ENCODE data around the gene CLBA1.
"Not testable (repeated sequence)": the region's sequence is repeated elsewhere in the genome, so short reads cannot be mapped to it uniquely, and the experiment has no call there.

The CLBA1 gene

DNA sequence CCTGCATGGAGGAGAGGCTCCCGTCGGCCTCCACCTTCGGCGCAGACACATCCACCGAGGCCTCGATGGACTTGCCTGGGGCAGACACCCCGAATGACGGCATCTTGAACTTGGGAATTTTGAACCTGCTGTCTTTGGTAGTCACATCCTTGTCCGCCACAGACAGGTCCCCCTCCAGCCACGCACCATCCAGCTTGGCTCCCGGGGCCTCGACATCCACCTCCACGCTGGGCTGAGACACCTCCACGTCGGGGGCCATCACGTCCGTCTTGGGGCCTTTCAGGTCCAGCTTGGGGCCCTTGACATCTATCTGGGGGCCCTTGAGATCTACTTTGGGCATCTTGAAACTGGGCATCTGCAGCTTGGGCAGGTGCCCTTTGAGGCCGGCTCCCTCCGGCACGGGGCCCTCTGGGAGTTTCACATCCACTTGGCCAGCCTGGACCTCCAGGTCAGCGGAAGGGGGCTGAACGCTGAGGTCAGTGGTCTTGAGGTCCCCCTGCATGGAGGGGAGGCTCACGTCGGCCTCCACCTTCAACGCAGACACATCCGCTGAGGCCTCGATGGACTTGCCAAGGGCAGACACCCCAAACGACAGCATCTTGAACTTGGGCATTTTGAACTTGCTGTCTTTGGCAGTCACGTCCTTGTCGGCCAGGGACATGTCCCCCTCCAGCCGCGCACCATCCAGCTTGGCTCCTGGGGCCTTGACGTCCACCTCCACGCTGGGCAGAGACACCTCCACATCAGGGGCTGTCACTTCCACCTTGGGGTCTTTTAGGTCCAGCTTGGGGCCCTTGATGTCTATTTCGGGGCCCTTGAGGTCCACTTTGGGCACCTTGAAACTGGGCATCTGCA lies 37.5 kb upstream of the CLBA1 start:
- DNase-seq, result not testable (repeated sequence)

DNA sequence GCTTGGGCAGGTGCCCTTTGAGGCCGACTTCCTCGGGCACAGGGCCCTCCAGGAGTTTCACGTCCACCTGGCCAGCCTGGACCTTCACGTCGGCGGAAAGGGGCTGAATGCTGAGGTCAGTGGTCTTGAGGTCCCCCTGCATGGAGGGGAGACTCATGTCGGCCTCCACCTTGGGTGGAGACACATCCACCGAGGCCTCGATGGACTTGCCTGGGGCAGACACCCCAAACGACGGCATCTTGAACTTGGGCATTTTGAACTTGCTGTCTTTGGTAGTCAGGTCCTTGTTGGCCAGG lies 36.9 kb upstream of the CLBA1 start:
- DNase-seq, result no peak

DNA sequence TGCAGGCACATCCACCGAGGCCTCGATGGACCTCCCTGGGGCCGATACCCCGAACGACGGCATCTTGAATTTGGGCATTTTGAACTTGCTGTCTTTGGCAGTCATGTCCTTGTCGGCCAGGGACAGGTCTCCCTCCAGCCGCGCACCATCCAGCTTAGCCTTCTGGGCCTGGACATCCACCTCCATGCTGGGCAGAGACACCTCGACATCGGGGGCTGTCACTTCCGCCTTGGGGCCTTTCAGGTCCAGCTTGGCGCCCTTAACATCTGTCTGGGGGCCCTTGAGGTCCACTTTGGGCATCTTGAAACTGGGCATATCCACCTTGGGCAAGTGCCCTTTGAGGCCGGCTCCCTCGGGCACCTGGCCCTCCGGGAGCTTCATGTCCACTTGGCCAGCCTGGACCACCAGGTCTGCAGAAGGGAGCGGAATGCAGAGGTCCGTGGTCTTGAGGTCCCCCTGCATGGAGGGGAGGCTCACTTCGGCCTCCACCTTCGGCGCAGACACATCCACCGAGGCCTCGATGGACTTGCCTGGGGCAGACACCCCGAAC lies 36.1 kb upstream of the CLBA1 start:
- DNase-seq, result not testable (repeated sequence)

DNA sequence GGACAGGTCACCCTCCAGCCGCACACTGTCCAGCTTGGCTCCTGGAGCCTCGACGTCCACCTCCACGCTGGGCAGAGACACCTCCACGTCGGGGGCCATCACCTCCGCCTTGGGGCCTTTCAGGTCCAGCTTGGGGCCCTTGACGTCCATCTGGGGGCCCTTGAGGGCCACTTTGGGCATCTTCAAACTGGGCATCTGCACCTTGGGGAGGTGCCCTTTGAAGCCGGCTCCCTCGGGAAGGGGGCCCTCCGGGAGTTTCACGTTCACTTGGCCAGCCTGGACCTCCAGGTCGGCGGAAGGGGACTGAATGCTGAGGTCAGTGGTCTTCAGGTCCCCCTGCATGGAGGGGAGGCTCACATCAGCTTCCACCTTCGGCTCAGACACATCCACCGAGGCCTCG lies 35.6 kb upstream of the CLBA1 start:
- DNase-seq, result no peak

DNA sequence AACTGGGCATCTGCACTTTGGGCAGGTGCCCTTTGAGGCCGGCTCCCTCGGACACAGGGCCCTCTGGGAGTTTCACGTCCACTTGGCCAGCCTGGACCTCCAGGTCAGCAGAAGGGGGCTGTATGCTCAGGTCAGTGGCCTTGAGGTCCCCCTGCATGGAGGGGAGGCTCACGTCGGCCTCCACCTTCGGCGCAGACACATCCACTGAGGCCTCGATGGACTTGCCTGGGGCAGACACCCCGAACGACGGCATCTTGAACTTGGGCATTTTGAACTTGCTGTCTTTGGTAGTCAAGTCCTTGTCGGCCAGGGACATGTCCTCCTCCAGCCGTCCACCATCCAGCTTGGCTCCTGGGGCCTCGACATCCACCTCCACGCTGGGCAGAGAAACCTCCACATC lies 34.9 kb upstream of the CLBA1 start:
- DNase-seq, result not testable (repeated sequence)

DNA sequence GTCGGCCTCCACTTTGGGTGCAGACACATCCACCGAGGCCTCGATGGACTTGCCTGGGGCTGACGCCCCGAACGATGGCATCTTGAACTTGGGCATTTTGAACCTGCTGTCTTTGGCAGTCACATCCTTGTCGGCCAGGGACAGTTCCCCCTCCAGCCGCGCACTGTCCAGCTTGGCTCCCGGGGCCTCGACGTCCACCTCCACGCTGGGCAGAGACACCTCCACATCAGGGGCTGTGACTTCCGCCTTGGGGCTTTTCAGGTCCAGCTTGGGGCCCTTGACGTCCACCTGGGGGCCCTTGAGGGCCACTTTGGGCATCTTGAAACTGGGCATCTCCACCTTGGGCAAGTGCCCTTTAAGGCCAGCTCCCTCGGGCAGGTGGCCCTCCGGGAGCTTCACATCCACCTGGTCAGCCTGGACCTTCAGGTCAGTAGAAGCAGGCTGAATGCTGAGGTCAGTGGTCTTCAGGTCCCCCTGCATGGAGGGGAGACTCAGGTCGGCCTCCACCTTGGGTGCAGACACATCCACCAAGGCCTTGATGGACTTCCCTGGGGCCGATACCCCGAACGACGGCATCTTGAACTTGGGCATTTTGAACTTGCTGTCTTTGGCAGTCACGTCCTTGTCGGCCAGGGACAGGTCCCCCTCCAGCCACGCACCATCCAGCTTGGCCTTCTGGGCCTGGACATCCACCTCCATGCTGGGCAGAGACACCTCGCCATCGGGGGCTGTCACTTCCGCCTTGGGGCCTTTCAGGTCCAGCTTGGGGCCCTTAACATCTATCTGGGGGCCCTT lies 33.5 kb upstream of the CLBA1 start:
- DNase-seq, result not testable (repeated sequence)

DNA sequence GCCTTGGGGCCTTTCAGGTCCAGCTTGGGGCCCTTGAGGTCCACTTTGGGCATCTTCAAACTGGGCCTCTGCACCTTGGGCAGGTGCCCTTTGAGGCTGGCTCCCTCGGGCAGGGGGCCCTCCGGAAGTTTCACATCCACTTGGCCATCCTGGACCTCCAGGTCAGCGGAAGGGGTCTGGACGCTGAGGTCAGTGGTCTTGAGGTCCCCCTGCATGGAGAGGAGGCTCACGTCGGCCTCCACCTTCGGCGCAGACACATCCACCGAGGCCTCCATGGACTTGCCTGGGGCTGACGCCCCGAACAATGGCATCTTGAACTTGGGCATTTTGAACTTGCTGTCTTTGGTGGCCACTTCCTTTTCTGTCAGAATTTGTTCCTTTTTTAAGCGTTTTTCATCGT lies 32.5 kb upstream of the CLBA1 start:
- no peak for DNase-seq

DNA sequence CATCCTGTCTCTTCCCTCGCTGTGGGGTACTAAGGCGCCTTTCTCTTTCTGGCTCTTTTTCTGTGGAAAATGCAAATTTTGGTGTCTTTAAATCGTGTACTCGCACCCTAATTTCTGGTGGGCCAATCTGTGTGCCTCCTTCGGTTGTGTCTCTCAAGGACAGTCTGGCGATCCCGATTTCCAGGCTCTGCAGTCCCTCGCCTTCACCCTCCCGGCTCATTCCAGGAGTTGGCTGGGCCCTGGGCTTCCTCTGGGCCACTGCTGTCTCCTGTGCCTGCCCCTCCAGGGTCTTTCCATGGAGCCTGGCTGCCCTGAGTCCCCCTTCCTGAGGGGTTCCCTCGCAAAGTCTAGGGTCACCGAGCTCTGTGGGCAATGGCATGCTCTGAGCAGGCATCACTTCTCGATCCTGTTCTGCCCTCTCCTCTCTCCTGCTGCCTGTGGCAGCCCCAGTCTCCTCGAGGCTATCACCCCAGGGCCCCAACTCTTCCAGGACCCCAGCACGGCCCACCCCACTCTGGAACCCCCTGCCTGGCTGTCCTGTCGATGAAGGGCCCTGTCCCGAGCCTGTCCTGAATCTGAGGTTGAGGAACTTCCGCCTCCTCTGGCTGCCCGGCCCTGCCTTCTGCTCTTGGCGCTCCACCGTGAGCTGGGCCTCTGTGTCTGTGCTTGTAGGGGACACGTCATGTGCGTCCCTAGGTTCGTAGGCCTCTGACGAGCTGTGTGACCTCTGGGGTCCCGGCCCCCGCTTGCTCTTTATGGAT lies 31.5 kb upstream of the CLBA1 start:
- DNase-seq, result no peak

DNA sequence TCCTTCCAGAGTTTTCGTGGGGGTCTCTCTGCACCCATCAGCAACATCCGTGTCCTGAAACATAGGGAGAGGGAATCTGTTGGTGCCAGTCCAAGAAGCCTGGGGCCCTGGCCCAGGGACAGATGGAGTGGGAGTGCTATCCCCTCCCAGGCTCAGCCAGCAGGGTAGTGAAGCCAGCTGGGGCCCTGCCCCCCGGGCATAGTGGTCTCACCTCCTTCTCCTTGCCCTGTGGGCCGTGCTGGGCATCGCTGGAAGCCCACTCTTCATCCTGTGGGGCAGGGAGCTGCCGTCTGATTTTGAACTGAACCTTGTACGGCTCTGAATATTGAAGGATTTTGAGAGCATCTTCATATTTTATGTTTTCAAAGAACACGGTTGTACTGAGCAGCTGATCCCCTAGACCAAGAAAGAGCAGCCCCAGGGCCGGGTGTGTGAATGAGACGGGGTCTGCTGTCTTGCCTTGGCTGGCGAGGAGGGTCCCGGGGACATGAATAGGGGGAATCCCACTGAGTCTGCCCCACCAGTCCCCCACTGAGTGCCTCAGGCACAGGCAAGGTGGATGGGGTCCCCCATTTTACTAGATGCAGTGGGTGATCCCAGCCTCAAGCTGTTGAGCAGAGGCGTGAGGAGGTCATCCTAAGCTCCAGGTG lies 30.7 kb upstream of the CLBA1 start:
- DNase-seq, result no peak

DNA sequence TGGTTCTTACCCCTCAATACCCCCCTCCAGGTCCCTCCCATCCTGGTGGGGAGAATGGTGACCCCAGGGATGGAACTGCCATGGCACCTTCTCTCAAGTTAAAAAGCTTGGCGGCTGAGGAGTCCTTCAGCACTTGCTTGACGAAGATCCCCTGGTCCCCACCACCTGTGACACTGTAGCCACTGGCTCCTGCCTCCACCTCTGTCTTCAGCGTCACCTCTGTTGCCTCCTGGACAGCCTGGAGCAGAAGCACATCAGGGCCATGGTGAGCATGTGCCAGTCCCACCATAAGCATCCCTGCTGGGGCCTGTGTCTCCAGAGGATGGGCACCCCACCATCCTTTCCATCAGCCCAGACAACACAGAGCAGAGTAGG lies 30.2 kb upstream of the CLBA1 start:
- no peak for DNase-seq

DNA sequence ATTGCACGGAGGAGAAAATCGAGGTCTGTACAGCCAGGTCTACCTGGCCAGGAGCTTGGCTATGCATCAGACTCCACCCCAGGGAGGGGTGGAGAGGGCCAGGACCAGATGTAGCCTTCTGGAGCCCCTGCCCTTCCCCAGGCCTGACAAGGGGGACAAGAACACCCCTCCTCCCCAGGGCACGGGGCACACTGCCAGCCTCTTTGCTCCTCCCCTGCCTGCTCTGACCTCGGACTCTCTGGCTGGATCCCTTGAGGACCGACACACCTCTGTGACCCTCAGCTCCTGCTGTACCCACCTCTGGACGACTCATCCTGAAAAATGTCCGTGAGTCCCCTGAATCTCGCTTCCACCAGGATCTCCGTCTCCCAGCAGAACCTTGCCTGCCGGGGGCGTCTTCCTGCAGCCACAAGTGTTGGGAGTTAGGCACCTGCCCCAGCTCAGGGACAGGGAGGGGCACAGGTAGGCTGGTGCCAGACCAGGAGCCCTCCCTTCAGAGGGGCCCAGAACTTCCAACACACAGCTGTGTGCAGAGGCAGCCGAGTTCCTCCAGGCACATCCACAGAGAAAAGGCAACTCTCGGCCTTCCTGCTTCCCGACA lies 29.2 kb upstream of the CLBA1 start:
- no peak for DNase-seq

DNA sequence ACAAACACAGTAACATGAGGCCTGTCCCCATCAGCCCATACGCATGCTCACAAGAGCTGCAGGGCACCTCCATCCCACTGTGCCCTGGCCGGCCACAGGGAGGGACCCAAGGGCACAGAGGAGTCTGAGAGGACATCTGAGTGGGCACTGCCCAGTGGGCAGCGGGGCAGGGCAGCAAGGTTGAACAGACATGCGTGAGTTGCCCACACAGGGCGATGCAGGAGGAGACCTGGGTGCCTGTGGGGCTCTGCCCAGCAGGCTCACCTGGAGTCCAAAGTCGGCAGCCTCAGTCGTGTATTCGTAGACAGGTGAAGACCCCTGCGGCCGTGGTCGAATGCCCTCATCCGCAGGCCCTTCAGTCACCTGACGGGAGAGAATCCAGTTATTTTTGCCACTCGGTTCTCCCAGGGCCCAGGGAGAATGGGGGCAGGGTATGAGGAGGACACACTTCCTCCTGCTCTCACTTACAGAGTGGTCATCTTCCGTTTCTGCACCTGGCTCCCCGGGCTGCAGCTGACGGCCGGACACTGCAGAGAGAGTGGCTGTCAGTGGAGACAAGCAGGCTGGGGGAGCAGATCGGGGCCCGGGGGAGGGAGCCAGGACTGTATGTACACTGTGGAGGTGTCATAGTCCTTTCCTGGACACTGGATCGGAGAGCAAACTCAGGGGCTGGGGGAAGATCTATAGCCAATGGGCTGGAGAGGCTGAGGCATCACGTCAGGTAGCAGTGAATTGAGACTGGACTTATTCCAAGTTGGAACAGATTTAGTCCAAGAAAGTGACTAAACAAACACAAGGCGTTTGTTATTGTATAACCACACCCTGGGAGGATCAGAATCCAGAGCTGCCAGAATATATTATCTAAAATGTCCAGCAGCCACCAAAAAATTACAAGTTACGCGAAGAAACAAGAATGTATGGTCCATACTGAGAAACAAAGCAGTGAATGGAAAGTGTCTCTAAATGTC lies 28.2 kb upstream of the CLBA1 start:
- no peak for DNase-seq

DNA sequence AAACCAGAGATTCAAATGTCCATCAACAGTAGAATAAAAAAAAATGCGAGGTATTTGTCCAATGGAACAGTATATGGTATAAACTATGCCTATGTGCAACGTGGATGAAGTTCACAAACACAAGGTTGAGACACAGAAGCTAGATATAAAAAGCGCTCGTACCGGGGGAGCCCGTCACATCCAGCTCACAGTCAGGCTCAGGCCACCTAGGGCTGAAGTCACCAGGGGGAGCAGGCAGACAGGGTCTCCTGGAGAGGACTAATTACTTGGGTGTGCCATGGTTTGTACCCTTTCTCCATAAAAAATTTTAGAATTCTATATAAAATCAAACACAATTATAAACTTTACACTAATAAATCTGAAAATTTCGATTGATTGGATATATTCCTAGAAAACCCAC lies 21.0 kb upstream of the CLBA1 start:
- no peak for DNase-seq

DNA sequence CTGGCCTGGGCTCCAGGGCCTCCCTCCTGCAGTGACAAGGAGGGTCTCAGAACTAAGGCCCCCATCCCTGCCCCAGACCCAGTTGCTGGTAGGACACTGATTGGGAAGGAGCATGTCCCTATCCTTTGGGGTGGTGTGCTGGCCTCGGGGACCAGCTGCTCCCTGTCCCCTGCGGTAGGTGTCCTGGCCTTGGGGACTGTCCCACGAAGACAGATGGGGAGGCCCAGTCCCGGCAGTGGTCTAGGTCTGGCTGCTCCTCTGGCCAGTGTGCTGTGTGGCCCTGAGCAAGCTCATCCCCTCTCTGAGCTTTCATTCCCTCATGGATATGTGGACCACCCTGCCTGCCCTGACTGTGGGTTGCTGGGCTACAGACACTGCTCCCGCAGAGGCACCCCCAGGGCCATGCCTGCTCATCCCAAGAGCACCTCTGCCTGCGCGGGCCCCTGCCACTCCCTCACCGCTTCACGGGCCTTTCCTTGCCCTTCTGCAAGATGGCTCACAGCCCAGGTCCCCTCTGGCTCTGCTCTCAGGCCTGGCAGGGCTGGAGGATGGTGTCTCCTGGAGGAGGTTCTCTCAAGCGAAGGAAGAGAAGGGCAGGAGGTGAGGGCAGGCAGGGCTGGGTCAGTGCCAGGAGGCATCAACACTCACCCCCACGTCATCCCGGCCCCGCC lies 19.9 kb upstream of the CLBA1 start:
- DNase-seq, result no peak

DNA sequence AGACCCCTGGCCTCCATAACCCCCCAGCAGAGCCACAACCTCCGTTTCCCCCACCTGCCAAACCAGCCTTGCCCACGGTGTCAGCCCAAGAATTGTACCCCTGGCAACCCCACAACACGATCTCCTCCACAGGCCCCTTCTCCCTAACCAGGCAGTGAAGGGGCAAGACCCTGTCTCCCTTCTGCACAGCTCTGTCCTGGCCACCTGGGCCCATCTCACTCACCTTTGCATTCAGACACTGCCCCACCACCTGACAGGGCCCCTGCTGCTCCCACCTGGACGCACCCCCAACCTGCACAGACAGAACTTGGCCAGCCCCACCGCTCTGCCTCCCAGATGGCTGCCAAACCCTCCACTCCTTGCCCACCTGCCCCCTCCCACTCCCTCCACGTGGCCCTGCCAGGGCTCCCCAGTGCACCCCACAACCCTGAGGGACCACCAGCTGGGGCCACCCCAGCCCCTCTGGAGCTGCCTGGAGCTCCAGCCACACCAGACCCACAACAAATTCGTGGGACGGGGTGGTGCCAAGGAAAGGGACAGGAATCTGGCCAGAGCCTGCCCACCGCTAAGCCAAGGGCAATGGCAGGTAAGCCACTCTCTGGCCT lies 19.2 kb upstream of the CLBA1 start:
- DNase-seq, result no peak

DNA sequence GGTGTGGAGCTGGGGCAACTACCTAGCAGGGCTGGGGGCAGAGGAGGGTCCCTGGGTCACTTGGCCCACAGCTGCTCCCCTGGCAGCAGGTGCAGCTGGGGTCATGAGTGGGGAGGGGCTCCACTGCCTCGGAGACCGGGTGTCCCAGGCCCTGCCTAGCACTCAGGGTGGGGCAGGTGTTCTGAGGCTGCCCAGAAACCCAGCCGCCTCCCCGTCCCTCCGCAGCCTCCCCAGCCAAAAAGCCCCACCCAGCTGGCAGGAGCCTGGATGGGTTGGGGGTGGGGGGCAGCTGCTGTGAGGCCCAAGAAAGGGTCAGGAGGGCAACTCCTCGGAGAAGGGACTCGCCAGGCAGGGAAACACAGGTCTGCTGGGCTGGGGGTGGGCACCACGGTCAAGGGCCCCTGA lies 18.6 kb upstream of the CLBA1 start:
- no peak for DNase-seq

DNA sequence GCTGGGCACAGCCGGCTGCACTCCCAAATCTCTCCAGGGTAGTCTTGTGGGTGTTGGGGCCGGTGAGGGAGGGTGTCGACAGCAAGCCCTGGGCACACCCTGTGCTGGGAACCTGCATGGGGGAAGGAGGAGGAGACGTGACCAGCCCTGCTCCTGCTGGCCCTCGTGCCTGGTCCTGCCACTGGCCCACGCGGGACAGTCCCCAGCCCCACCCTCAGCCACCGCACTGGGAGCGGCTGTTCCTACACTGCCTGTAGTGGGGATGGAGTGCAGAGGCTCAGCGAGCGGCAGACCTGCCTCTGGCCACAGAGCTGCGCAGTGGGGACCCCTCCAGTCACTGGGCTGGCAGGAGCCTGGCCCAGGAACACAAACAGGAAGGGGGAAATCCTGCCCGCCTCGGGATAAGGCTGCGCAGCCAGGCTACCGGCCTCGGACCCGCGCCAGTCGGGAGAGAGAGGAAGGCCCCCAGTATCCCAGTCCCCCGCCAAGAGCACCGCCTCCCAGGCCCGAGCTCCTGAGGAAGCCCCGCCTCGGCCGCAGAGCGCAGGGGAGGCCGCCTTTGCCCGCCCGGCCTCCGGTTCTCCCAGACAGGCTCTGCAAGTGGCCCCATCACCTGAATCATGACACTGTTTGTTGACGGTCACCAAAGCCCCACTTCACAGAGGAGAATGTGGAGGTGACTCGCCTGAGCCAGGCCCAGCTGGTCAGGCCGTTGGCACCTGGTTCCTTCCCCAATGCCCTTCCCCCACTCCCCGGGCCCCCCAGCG lies 18.0 kb upstream of the CLBA1 start:
- no peak for DNase-seq

DNA sequence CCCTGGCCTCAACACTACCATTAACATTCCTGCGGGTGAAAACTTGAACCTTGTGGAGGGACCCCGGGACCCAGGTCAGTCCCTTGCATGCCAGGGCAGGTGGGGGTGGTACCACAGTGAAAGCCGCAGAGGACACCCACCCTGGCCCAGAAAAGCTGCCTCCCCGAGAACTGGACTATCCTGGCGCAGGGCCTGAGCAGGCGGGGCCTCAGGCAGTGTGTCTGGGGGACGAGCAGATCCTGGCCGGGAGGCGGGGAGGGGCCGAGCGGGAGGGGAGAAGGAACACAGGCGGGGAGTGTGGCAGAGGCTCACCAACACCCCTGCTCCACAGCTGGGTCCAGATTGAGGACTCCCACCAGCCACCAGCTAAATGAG lies 17.4 kb upstream of the CLBA1 start:
- no peak for DNase-seq
